Measurements from ENCODE around the gene NOP53.

DNA sequence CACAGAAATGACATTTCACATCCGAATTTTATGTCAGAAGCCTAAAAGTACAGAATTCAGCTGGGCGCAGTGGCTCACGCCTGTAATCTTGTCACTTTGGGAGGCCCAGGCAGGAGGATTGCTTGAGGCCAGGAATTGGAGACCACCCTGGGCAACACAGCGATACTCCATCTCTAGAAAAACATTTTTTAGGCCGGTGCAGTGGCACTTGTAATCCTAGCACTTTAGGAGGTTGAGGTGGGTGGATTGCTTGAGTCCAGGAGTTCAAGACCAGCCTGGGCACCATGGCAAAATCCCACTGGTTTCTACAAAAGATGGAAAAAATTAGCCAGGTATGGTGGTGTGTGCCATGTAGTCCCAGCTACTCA lies 15.3 kb downstream of the NOP53 start:
- TF ChIP-seq, protein P1, sequence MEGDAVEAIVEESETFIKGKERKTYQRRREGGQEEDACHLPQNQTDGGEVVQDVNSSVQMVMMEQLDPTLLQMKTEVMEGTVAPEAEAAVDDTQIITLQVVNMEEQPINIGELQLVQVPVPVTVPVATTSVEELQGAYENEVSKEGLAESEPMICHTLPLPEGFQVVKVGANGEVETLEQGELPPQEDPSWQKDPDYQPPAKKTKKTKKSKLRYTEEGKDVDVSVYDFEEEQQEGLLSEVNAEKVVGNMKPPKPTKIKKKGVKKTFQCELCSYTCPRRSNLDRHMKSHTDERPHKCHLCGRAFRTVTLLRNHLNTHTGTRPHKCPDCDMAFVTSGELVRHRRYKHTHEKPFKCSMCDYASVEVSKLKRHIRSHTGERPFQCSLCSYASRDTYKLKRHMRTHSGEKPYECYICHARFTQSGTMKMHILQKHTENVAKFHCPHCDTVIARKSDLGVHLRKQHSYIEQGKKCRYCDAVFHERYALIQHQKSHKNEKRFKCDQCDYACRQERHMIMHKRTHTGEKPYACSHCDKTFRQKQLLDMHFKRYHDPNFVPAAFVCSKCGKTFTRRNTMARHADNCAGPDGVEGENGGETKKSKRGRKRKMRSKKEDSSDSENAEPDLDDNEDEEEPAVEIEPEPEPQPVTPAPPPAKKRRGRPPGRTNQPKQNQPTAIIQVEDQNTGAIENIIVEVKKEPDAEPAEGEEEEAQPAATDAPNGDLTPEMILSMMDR (IDR thresholded peaks at IDR 0.05 in 4 of 5, conservative IDR thresholded peaks at IDR 0.05 in 1 of 5), result no peak
- no peak for TF ChIP-seq POLR2A (IDR thresholded peaks at IDR 0.05)
